Erythroblast (primary cell): Measurements from ENCODE around the gene STRN.

Experiments used
- GATA1 ChIP-seq: IDR thresholded peaks from 2 replicates; pipeline ENCODE4 v1.6.1; 2011; ENCODE audit warnings: low read depth, mild to moderate bottlenecking, control low read depth, low read length, moderate library complexity
- POLR2A ChIP-seq: IDR thresholded peaks from 2 replicates; pipeline ENCODE4 v1.6.1; 2011; ENCODE audit warnings: mild to moderate bottlenecking, low read length

DNA sequence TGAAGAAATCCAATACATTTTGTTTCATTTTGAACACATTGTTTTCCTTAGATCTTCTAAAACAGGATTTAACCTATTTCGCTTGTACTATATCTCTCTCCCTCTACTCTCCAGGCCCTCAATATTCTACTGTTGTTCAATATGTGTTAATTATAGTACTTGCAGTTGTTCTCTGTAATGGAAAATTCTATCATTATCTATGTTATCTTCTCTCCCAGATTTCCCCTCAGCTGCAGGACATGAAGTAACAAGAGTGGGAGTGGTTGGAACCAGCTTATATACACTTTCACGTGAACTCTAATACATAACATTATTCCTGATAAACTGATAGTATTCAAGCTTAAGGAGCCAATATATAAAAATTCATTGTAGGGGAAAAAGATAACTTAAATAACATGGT is 7.0 kb upstream of the STRN start:
- TF ChIP-seq POLR2A (no peak), GATA1 (no peak)
